ENCODE data around the gene C1orf210.
A peak's percentile ranks its signal among the peaks of the same experiment; 100 is the strongest.

Gene C1orf210

GRCh38 chr1:43285269-43285990 lies at the start of gene C1orf210:
TSS of gene C1orf210 (minus strand) at chr1:43285581. CDS start at chr1:43283270, 2,311 bp downstream.
- DNase-seq (ENCODE audit: low read depth) = no peak
- peak; percentile 19 for TF ChIP-seq CTCF (conservative IDR thresholded peaks at IDR 0.05; ENCODE audit: low read depth, low read length)
- no peak within 1 kb of the TSS for H3K4me3 ChIP-seq (ENCODE audit: low read depth, low read length)

DNA sequence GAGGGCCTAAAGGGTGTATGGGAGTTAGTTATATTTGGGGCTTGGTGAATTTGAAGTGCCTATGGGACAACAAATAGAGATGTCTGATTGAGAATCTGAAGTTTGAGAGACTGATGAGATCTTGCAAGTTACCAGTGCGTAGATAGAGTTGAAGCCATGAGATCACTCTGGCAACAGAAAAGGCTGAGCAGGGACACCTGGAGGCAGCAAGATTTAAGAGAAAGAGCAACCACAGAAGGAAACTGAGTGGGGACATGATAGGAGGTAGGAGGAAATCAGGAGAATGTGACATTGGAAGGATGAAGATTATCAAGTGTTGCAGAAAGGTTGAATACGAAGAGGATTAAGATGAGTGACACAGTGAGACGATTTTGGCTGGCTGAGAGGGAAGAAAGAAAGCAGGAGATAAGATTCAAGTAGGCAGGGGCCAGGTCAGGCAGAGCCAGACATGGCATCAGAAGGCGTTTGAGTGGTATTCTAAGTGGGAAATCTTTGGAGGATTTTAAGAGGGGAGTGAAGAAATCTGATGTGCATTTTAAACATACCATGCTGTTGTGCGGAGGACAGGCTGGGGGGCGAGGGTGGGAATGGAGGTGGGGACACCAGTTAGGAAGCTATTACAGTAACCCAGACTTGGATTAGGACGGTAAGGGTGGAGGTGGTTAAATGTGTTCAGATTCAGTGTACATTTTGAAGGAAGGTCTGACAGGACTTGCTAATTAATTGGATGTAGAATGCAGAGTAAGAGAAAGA lies 49.2 kb upstream of the C1orf210 start:
- DNase-seq (ENCODE audit: low read depth) = no peak
- no peak for TF ChIP-seq CTCF (conservative IDR thresholded peaks at IDR 0.05; ENCODE audit: low read depth, low read length)
- no peak overlapping the region for H3K4me3 ChIP-seq (ENCODE audit: low read depth, low read length)

DNA sequence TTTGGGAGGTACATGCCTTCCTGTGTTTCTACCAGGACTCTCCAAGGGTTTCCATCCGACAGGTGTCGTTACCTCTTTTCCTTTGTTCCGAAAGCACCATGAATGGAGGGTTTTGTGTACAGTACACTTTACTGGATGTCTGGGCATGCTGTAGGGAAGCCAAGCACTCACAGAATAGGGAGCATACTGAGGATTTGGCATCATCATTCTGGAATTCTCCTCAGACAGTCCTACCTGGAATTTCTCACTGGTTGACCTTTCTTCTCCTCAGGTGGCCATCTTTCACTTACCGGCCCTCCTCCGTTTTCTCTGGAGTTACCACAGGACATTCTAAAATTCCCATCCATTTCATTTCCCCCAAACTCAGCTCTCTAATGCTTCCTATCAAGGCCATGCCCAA lies 46.3 kb upstream of the C1orf210 start:
- H3K4me3 ChIP-seq (ENCODE audit: low read depth, low read length) = no peak overlapping the region
- no peak for TF ChIP-seq CTCF (conservative IDR thresholded peaks at IDR 0.05; ENCODE audit: low read depth, low read length)
- no peak for DNase-seq (ENCODE audit: low read depth)

DNA sequence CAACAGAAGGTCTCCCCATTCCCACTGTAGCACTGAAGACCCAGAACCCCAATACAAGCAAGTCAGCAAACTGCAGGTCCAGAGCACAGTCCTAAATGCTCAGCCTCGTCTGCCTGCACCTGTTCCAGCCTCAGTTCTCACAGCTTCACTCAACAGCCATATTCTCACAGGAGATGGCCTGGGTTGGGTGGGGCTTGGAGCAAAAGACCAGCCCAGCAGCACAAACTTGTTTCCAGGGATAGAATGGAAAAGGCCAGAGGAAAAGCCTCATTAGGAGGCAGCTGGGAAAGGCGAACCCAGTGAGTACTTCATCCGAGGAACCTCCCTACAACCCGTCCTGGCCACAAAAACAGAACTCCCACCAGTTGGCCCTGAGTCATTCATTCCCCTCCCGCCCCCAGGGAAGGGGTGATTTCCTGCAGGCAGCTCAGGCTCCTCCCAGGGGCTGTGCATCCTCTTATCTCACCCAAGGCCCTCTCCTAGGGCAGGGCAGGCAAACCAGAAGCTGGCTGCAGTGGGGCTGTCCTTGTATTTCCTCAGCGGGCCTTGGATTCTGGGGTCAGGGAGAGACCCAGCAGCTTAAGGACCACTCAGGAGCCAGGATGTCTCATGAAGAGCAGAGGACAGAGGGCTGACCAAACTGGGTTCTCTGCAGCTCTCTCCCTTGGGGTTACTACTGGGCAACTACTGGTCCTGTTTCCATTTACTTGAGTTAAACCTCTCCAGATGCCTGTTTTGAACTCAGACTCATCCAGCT lies 44.8 kb upstream of the C1orf210 start:
- DNase-seq (ENCODE audit: low read depth) = peak; percentile 79
- no peak overlapping the region for H3K4me3 ChIP-seq (ENCODE audit: low read depth, low read length)
- TF ChIP-seq CTCF (conservative IDR thresholded peaks at IDR 0.05; ENCODE audit: low read depth, low read length) = no peak

DNA sequence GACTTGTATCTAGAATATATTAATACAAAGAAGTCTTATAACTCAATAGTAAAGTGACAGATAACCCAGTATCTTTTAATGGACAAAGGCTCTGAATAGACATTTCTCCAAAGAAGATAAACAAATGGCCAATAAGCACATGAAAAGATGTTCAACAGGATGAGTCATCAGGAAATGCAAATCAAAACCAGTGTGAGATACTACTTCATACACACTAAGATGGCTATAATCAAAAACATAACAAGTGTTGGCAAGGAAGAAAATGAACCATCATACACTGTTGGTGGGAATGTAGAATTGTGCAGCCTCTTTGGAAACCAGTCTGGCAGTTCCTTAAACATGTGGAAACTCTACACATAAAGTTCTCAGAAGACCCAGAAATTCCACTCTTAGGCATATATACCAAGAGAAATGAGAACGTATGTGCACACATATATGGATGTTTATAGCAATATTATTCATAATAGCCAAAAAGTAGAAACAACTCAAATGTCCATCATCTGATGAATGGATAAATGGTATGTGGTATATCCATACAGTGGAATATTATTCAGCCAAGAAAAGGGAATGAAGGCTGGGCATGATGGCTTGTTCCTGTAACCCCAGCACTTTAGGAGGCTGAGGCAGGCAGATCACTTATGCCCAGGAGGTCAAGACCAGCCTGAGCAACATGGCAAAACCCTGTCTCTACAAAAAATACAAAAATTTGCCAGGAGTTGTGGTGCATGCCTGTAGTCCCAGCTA lies 42.3 kb upstream of the C1orf210 start:
- DNase-seq (ENCODE audit: low read depth) = no peak
- TF ChIP-seq CTCF (conservative IDR thresholded peaks at IDR 0.05; ENCODE audit: low read depth, low read length) = no peak
- no peak overlapping the region for H3K4me3 ChIP-seq (ENCODE audit: low read depth, low read length)

DNA sequence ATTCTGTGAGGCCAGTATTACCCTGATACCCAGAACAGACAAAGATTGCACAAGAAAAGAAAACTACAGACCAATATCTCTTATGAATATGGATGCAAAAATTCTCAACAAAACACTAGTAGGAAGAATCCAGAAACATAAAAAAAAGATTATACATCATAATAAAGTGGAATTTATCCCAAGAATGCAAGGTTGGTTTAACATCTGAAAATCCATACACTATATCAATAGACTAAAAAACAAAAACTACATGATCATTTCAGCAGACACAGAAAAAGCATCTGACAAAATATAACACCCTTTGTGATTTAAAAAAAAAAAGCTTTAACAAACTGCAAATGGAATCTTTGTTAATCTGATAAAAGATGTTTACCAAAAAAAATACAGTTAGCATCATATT lies 40.0 kb upstream of the C1orf210 start:
- DNase-seq (ENCODE audit: low read depth) = no peak
- TF ChIP-seq CTCF (conservative IDR thresholded peaks at IDR 0.05; ENCODE audit: low read depth, low read length) = no peak
- H3K4me3 ChIP-seq (ENCODE audit: low read depth, low read length) = no peak overlapping the region

All from choroid plexus epithelial cell (primary cell).